ENCODE measurements around the gene CLPX.
"Not testable (repeated sequence)": the region's sequence is repeated elsewhere in the genome, so short reads cannot be mapped to it uniquely, and the experiment has no call there.

Gene CLPX

GRCh38 chr15:65204931-65205660 lies 20.0 kb upstream of the CLPX start:
- no peak for DNase-seq

DNA sequence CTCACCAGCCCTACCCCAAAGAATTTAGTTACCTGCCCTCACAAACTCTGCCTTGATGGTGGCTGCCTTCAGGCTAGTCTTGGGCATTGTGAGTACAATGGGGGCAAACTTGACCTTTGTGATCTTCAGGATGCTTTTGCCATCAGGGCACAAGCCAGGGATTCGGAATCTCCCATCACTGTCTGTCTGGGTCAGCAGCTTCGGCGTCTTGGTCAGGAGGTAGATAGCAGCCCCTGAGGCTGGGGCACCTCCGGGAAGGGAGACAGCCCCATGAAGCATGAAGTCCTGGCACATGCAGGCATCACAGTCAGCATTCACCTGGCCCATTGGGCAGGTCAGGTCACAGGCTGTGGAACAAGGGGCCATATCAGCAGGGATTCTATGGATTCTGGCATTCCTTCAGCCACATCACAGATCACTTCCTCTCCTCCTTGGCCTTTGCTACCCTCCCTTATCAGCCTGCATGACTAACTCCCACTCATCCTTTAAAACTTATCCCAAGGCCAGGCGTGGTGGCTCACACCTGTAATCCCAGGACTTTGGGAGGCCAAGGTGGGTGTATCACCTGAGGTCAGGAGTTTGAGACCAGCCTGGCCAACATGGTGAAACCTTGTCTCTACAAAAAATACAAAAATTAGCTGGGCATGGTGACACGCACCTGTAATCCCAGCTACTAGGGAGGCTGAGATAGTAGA lies 19.2 kb upstream of the CLPX start:
- DNase-seq = no peak

DNA sequence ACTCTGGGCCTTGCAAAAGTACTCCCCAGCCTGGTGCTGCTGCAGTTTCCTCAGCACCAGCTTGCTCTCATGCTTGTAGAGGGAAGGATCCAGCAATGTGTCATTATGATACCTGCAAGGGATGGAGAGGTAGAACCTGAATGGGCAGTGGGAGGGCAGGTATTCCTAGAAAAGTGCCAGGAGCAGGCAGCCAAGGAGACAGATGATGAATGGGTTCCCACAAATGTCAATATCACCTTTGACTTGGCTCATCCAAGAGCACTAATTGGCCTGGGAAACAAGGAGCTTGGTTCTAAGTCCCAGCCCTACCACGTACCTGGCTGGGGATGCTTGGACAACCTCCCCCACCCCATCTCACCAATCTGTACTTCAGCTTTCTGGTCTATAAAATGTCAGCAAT lies 16.8 kb upstream of the CLPX start:
- DNase-seq = no peak

- DNase-seq = no peak
Measured at GRCh38 chr15:65198571-65198970, 13.4 kb upstream of the CLPX start.

DNA sequence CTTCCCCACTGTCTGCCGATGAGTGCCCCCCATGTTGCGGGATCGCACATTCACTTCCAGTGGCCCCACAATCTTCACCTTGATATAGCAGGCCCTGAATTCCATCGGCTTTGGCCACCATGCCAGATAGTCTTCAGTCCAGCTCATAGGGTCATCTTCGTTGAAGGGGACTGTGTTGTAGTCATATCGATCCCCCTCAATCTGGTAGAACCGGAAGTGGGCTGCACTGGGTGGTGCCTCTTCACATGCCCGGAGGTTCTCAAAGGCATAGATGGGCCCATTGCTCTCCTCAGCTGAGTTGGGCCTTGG lies 12.1 kb upstream of the CLPX start:
- DNase-seq = no peak

GRCh38 chr15:65196637-65197336 lies 11.6 kb upstream of the CLPX start:
- no peak for DNase-seq

- DNase-seq = no peak
Measured at GRCh38 chr15:65195548-65195923, 10.4 kb upstream of the CLPX start.

- DNase-seq = no peak
Measured at GRCh38 chr15:65194826-65195547, 9.8 kb upstream of the CLPX start.

GRCh38 chr15:65192016-65192415 lies 6.9 kb upstream of the CLPX start:
- DNase-seq = peak; percentile 29

DNA sequence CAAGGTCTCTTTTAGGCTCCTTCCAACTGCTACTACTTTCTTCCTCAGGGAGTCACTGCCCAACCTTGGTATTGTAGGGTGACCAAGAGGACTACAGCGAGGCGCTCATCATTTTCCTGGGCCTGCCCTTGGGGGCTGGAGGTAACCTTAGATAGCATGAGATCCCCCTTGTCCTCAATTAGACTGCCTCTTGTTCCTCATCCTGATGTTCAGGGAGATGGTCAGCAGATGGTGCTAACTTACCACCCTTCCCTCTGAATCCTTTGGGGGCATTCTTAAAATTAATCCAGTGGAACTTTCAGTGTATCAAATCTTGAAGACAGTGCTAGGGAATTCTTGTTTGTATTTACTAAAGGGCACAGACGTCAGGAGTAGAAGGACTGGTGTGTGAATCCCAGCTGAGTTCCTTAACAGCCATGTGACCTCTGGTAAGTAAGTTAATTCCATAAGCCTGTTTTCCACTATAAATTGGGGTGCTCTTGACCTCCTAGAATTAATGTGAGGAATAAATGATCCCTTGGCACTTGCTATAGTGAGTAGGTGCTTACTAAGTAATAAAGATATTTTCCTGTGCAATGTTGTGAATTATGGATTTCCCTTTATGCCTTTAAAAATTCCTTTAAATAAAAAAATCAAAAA lies 4.1 kb upstream of the CLPX start:
- DNase-seq = peak; percentile 61

DNA sequence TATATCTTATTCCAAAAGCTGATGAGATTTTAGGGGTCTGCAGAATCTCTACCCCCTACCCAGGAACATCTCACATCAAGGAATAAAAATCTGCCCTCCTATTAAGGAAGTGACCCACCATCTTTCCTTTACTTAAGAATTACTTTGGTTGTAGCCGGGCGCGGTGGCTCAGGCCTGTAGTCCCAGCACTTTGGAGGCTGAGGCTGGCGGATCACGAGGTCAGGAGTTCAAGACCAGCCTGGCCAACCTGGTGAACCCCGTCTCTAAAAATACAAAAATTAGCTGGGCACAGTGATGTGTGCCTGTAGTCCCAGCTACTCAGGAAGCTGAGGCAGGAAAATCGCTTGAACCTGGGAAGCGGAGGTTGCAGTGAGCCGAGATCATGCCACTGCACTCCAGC lies 3.3 kb upstream of the CLPX start:
- DNase-seq = not testable (repeated sequence)

DNA sequence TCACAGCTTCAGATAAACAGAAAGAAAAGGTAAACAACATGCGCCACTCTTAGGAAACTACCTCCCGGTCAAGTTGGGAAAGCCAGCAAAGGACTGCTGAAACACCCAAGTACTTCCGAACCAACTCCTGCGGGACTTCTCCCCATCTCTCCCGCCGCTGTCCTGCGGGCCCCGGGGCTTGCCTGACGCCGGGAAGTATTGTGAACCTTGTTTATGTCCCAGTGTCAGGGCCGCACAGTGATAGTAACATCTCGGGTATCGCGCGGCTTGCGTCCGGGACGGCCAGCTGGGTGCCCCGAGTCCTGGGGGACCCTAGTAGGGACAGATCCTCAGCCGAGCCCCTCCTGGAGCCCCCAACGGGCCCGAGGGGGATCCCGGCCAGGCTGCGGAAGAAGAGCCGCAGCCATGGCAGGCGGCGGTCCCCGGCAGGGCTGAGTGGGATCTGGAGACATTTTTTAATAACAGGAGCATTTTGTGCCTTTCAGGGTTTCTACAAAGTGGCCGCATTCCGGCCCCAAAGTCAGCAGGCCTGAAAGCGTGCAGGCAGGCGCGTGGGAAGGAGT lies 756 bp downstream of the CLPX start:
- peak; percentile 50 for DNase-seq

DNA sequence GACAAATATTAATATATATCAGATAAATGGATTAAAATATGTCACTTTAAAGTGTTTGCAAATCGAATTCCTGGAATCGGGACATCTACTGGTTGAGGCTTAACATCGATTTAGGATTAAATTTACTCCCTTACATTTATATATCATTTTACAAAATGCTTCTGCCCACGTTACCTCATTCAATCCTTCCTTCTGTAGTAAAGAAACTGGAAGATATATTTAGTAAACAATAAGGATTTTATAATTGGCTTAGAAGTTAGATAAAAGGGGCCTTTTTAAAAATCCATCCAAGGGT lies 1.3 kb downstream of the CLPX start:
- DNase-seq = no peak

GRCh38 chr15:65182538-65182937 lies 2.6 kb downstream of the CLPX start:
- DNase-seq = no peak

- DNase-seq = not testable (repeated sequence)
Measured at GRCh38 chr15:65181582-65182353, 3.4 kb downstream of the CLPX start.

DNA sequence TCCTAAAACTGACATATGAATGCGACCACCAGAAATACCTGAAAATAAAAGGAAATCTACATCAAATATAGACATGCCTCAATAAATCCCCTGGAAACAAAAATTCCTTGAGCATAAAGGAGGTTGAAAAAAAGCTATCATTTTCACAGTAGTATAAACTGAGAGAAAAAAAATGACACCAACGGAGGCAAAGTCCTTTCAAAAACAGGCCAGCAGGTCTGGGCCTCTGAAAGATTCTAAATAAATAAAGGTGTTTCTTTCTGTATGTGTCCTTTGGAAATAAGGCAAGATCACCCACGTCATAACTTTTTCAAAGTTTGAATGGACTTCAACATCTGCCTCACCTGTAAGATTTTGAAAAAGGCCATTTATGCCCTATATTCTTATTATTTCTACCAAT lies 5.0 kb downstream of the CLPX start:
- no peak for DNase-seq

GRCh38 chr15:65177901-65178300 lies 7.2 kb downstream of the CLPX start:
- no peak for DNase-seq

DNA sequence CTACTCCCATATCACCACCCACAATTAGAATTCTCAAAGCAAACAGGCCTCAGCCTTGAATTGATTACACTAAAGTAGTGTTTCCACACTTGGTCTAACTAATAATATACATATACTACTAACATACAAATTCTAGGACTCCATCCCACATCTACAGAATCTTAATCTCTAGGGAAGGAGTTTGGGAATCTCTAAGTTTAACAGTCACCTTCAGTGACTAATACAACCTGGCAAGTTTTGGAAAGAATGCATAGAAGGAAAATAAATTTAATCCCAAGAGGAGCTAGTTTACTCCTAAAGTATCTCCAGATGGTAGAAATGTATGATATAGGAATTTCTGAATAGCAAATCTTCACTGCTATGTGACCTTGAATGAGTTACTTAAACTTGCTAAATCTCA lies 9.1 kb downstream of the CLPX start:
- DNase-seq = peak; percentile 58

GRCh38 chr15:65175511-65175910 lies 9.6 kb downstream of the CLPX start:
- peak; percentile 21 for DNase-seq

DNA sequence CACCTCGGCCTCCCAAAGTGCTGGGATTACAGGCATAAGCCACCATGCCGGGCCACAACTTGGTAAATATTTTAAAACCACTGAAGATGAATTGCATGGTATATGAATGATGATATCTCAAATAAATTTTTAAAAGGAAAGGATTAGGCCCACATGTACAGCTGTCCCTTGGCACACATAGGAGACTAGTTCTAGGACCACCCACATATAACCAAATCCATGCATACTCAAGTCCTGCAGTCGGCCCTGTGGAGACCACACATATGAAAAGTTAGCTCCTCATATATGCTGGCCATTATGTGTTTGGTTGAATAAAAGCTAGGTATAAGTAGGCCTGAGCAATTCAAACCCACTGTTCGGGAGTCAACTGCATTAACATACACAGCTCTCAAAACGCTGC lies 10.6 kb downstream of the CLPX start:
- DNase-seq = no peak

GRCh38 chr15:65172531-65172930 lies 12.6 kb downstream of the CLPX start:
- no peak for DNase-seq

GRCh38 chr15:65171428-65171827 lies 13.7 kb downstream of the CLPX start:
- no peak for DNase-seq
